HL-60/S4 treated with retinoic acid at 250 ng/mL for 4 days and 3 days (cell line): ENCODE results near the gene TMEM223.
"Not testable (repeated sequence)": the region's sequence is repeated elsewhere in the genome, so short reads cannot be mapped to it uniquely, and the experiment has no call there.

ENCODE experiments used
- in situ Hi-C: fragments of 300-500 bp; cut with MboI; formaldehyde crosslinking; loops from 2 replicates; pipeline ENCODE4 v1.7.0; 2022; ENCODE audit warnings: low sequenced_read_pairs

TMEM223 gene

DNA sequence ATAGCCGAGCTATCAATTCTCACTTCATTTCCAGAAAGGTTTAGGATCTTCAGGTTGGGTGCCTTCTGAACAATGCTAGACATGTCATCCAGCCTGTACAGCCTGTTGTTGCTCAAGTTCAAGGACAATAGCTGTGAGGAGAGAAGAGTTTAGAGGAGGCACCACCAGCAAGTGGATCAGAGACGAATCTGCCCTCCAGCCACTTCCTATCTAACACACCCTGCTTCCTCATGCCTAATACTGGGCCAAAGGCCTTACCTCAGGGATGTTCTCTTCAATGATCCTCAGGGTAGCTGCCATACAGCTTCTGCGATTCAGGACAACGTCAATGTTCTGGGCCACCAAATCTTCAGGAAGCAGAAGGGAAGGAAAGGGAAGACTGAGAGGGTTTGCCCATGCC, 9.3 kb upstream of the TMEM223 start:
- in situ Hi-C loops: no loop called here

GRCh38 chr11:62799486-62799885, 7.7 kb upstream of the TMEM223 start:
- in situ Hi-C loops: no loop called here

- in situ Hi-C loops: no loop called here
These were observed 4.5 kb upstream of the TMEM223 start for GRCh38 chr11:62796281-62796680.

GRCh38 chr11:62794201-62794775, 2.5 kb upstream of the TMEM223 start:
- in situ Hi-C loops: no loop called here

GRCh38 chr11:62792202-62792575, 383 bp upstream of the TMEM223 start:
- in situ Hi-C loops: no loop called here

DNA sequence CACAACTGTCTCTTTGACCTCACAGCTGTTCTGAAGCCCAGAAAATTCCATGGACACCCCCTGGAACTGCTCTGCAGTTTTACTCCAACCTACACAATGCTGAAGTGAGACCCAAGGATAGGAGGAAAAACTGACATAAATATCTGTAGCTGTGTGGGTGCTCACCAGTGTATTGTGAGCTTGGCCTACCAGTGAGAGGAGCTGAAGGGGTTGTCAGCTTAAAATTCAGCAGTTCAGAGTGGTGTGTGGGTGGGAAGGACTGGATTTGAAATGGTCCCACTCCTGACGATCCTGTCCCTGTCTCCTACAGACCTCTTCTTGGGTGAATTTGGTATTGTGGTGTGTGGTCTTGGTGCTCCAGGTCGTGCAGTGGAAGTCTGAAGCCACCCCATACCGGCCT, 2.2 kb downstream of the TMEM223 start:
- in situ Hi-C loops: no loop called here

GRCh38 chr11:62788991-62789390, 2.8 kb downstream of the TMEM223 start:
- in situ Hi-C loops: no loop called here

DNA sequence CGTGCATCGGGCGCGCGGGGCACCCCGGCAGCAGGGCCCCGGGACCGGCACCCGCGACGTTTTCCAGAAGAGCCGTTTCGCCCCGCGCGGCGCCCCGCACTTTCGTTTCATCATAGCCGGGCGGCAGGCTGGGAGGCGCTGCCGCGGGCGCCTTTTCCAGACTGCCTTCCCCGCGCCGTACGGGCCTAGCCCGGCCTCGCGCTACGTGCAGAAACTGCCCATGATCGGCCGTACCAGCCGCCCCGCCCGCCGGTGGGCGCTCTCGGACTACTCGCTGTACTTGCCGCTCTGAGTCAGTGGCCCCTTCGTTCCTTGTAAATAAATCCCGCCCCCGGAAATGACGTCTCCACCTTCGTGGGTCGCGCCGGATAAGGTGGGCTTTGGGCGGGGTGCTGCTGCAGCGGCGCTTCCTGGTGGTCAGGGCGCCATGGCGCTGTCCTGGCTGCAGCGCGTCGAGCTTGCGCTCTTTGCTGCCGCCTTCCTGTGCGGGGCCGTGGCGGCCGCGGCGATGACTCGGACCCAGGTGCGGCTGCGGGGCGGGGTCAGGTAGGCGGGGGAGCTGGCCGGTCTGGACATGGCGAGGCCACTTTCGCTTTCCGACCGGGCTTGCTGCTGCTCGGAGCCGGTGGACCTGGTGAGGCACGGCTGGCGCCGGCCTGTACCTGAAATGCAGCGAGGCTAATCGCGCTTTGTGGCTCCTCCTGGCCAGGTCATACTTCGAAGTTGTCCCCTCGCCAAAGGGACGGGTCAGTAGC, 4.6 kb downstream of the TMEM223 start, which contains the start of gene TMEM179B:
TSS of gene TMEM179B (plus strand) at position 398 of the 755 bp plus-strand sequence. CDS start at position 428, 30 bp downstream.
- in situ Hi-C loops: no loop called here

GRCh38 chr11:62786318-62787004, 5.3 kb downstream of the TMEM223 start:
- in situ Hi-C loops: no loop called here

GRCh38 chr11:62782753-62783152, 9.1 kb downstream of the TMEM223 start:
- in situ Hi-C loops: no loop called here

DNA sequence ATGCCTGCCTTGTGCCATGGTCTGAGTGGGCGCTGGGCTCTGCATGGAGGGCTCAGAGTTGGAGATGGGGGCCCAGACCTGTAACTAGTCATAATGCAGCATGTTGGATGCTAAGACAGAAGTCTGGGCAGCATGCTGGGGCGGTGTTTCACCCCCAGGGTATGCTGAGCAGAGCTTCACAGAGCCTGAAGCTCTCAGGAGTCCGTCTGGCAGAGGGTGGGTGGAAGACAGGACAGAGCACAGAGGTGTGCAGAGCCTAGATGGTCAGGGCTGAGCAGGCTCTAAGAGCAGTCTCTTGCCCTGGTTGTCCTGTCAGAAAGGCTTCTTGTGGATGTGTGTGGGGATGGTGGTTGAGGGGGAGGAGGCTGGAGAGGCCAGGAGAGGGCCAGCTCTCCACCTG, 13.4 kb downstream of the TMEM223 start:
- in situ Hi-C loops: no loop called here

- in situ Hi-C loops: no loop called here
These were observed 14.4 kb downstream of the TMEM223 start for GRCh38 chr11:62777389-62777788.

GRCh38 chr11:62775646-62776045, 16.2 kb downstream of the TMEM223 start:
- in situ Hi-C loops: no loop called here

DNA sequence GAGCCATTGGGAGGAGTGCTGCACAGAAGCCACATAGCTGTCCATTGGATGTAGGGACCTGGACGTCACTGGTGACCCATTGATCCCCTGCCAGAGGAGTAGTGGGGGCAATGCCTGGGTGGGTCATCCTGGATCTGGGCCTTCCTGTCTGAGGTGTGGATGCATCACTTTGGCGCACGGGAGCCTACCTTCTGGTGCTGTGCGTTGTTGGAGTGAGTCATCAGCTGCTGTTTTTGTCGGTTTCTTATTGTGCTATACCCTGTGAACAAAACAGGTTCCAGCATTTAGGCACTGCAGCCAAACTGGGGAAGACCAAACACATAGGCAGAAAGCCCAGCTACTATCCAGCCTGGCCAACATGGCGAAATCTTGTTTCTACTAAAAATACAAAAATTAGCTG, 17.4 kb downstream of the TMEM223 start:
- in situ Hi-C loops: no loop called here

GRCh38 chr11:62771144-62772021, 20.4 kb downstream of the TMEM223 start, which contains the start of gene TAF6L:
Gene TAF6L (plus strand): TSS chr11:62771396. CDS start chr11:62775784, 4,388 bp downstream.
- in situ Hi-C loops: no loop called here

DNA sequence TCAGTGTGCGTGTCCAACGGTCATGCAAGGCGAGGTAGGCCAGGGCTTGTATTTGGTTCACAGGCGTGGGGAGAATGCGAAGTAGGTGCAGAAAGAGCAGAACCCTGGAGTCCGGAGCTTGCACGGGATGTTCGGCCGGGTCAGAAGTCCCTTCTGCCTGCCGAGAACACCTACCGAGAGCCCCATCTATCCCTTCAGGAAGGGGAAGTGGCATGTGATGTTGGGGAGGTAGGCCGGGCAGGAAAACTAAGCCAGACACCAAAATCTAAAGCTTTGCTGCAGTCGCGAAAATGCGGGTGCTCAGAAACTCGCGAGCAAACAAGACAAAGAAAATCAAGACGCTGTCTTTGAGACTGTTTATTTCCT, 21.0 kb downstream of the TMEM223 start:
- in situ Hi-C loops: no loop called here

- in situ Hi-C loops: not testable (repeated sequence)
These were observed 31.0 kb downstream of the TMEM223 start for GRCh38 chr11:62760867-62761227.

DNA sequence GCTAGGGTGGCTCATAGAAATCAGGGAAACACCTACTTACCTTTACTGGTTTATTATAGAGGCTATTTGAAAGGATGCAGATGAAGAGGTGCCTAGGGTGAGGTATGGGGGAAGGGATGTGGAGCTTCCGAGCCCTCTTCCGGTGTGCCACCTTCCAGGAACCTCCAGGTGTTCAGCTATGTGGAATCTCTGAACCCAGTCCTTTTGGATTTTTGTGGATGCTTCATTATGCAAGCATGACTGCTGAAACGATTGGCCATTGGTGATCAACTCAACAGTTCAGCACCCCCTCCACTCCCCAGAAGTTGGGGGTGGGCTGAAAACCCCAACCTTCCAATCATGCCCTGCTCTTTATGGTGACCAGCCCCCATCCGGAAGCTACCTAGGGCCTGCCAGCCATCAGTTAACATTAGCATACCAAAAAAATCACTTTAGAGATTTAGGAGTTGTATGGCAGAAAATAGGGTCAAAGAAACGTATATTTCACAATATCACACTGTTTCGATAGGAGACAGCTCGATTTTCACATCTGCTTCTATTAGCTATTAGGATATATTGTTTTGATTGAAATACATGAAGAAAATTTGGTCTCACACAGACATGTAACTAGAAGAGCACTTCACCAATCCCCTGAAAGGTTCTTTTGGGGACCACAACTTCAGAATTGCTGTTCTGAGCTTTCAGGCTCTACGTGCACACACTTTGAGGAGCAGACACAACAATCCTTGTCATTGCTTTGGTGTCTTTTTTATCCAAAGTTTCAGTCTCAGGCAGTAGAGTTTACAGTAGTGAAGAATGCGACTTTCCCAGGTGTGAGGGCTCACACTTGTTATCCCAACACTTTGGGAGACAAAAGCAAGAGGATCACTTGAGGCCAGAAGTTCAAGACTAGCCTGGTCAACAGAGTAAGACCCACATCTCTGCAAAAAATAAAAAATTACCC, 33.7 kb downstream of the TMEM223 start:
- in situ Hi-C loops: no loop called here

DNA sequence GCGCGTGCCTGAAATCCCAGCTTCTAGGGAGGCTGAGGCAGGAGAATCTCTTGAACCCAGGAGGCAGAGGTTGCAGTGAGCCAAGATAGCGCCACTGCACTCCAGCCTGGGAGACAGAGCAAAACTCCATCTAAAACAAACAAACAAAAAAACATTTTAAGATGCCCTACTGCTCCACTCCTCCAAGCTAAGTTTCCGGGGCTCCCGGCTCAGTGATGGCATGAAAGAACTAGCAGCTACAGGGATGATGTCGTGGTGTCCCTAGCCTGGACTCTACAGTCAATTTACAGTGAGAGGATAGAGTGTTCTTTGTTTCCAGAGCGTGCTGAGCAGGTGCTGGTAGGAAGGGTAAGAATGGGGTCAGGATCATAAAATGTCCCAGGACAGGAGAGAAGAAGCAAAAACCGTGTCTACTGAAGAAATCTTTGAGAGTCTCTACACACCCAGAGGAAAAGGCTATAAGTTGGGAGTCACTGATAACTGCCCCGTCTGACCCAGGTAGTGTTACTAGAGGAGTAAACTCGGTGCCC, 36.7 kb downstream of the TMEM223 start:
- in situ Hi-C loops: no loop called here
